C4-2B (cell line): ENCODE results near the gene MITF.

Source experiments
- CTCF ChIP-seq: fragments of 450-650 bp; conservative IDR thresholded peaks from 2 replicates; pipeline ENCODE4 v1.5.1; 2017; ENCODE audit warnings: mild to moderate bottlenecking
- ZFX ChIP-seq: fragments of 450-650 bp; IDR thresholded peaks from 2 replicates; pipeline ENCODE4 v1.6.1; 2017

- TF ChIP-seq CTCF = no peak
- no peak for TF ChIP-seq ZFX
Observed at GRCh38 chr3:69932501-69932900, 193.2 kb downstream of the MITF start.
